ENCODE results near the gene CTNNA3.

CTNNA3 gene

DNA sequence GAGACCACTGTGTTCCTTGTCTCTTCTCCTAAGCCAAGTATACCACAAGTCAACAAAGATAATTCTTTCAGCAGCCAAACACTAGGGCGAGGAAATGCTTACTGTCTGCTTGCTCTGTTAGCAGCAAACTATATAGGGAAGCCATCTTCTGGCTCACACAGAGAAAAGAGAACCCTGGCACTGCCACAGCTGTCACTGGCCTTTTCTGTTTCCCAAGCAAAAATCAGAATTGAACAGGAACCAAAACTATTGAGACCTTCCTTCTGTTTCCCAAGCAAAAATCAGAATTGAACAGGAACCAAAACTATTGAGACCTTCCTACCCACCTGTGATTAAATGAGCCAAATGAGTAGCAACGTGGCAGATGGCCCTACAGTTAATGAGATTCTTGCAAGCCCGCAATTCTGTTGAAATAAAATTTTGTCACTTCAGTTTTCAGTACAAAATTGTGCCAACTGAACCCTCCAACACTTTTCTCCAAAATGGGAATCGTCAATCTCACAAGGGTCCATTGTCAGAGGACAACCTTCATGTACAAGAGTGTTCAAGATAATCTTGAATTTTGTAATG is 715.7 kb downstream of the CTNNA3 start:
- no peak for DNase-seq
- H3K27me3 ChIP-seq (replicated peaks; ENCODE audit: control insufficient read depth, insufficient read depth, low read length, poor library complexity, severe bottlenecking) = no peaks in the 10 kb centered on the region
- no peaks in the 10 kb centered on the region for H3K9me3 ChIP-seq (ENCODE audit: control insufficient read depth, low read length)
- H3K4me1 ChIP-seq (ENCODE audit: control insufficient read depth, insufficient read depth, low read length, poor library complexity, severe bottlenecking) = no peaks in the 10 kb centered on the region
- no peak overlapping the region for H3K27ac ChIP-seq (ENCODE audit: insufficient read depth, low read length, poor library complexity, severe bottlenecking)
- no peaks in the 10 kb centered on the region for H3K36me3 ChIP-seq (ENCODE audit: control insufficient read depth, insufficient read depth, low read length)
- H3K4me3 ChIP-seq (ENCODE audit: insufficient read depth, low read depth, low read length, poor library complexity, severe bottlenecking) = no peak overlapping the region

DNA sequence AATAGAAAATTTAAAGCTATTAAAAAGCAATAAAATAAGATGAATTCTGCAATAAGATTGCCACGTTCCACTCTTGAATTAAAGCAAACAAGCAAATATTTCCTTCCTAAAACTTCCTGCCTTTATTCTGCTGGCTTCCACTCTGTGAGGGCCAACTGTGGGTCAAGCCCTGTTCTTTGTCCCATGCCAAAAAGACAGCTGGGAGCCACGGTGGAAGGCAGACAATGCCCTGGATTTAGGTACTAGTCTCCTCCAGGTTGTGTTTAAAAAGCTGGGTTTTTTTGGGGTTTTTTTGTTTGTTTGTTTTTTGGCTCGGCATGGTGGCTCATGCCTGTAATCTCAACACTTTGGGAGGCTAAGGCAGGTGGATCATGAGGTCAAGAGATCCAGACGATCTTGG is 731.0 kb downstream of the CTNNA3 start:
- no peaks in the 10 kb centered on the region for H3K9me3 ChIP-seq (ENCODE audit: control insufficient read depth, low read length)
- DNase-seq = no peak
- H3K4me1 ChIP-seq (ENCODE audit: control insufficient read depth, insufficient read depth, low read length, poor library complexity, severe bottlenecking) = no peaks in the 10 kb centered on the region
- H3K36me3 ChIP-seq (ENCODE audit: control insufficient read depth, insufficient read depth, low read length) = no peaks in the 10 kb centered on the region
- no peak overlapping the region for H3K27ac ChIP-seq (ENCODE audit: insufficient read depth, low read length, poor library complexity, severe bottlenecking)
- no peaks in the 10 kb centered on the region for H3K27me3 ChIP-seq (replicated peaks; ENCODE audit: control insufficient read depth, insufficient read depth, low read length, poor library complexity, severe bottlenecking)
- no peak overlapping the region for H3K4me3 ChIP-seq (ENCODE audit: insufficient read depth, low read depth, low read length, poor library complexity, severe bottlenecking)

GRCh38 chr10:66958466-66958865 is 737.5 kb downstream of the CTNNA3 start:
- Histone ChIP-seq H3K36me3 (ENCODE audit: control insufficient read depth, insufficient read depth, low read length) (no peaks in the 10 kb centered on the region), H3K4me1 (ENCODE audit: control insufficient read depth, insufficient read depth, low read length, poor library complexity, severe bottlenecking) (no peaks in the 10 kb centered on the region), H3K4me3 (ENCODE audit: insufficient read depth, low read depth, low read length, poor library complexity, severe bottlenecking) (no peak overlapping the region), H3K27me3 (replicated peaks; ENCODE audit: control insufficient read depth, insufficient read depth, low read length, poor library complexity, severe bottlenecking) (no peaks in the 10 kb centered on the region), H3K9me3 (ENCODE audit: control insufficient read depth, low read length) (no peaks in the 10 kb centered on the region), H3K27ac (ENCODE audit: insufficient read depth, low read length, poor library complexity, severe bottlenecking) (no peak overlapping the region)
- no peak for DNase-seq

GRCh38 chr10:66951896-66952295 is 744.1 kb downstream of the CTNNA3 start:
- DNase-seq = no peak
- no peaks in the 10 kb centered on the region for H3K4me1 ChIP-seq (ENCODE audit: control insufficient read depth, insufficient read depth, low read length, poor library complexity, severe bottlenecking)
- no peaks in the 10 kb centered on the region for H3K27me3 ChIP-seq (replicated peaks; ENCODE audit: control insufficient read depth, insufficient read depth, low read length, poor library complexity, severe bottlenecking)
- H3K9me3 ChIP-seq (ENCODE audit: control insufficient read depth, low read length) = no peaks in the 10 kb centered on the region
- no peak overlapping the region for H3K4me3 ChIP-seq (ENCODE audit: insufficient read depth, low read depth, low read length, poor library complexity, severe bottlenecking)
- H3K36me3 ChIP-seq (ENCODE audit: control insufficient read depth, insufficient read depth, low read length) = no peaks in the 10 kb centered on the region
- no peak overlapping the region for H3K27ac ChIP-seq (ENCODE audit: insufficient read depth, low read length, poor library complexity, severe bottlenecking)

DNA sequence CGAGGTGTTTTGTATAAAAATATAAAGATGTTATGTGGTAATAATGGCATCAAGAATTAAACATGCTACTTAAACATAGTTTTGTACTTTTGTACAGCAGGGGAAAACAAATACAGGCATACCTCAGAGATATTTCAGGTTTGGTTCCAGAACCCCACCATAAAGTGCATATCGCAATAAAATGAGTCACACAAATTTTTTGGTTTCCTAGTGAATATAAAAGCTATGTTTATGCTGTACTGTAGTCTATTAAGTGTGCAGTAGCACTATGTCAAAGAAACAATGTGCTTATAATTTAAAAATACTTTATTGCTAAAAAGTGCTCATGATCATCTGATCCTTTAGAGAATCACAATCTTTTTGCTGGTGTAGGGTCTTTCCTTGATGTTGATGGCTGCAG is 752.4 kb downstream of the CTNNA3 start:
- no peaks in the 10 kb centered on the region for H3K4me1 ChIP-seq (ENCODE audit: control insufficient read depth, insufficient read depth, low read length, poor library complexity, severe bottlenecking)
- H3K27me3 ChIP-seq (replicated peaks; ENCODE audit: control insufficient read depth, insufficient read depth, low read length, poor library complexity, severe bottlenecking) = no peaks in the 10 kb centered on the region
- no peak overlapping the region for H3K27ac ChIP-seq (ENCODE audit: insufficient read depth, low read length, poor library complexity, severe bottlenecking)
- H3K4me3 ChIP-seq (ENCODE audit: insufficient read depth, low read depth, low read length, poor library complexity, severe bottlenecking) = no peak overlapping the region
- H3K36me3 ChIP-seq (ENCODE audit: control insufficient read depth, insufficient read depth, low read length) = no peaks in the 10 kb centered on the region
- no peaks in the 10 kb centered on the region for H3K9me3 ChIP-seq (ENCODE audit: control insufficient read depth, low read length)
- no peak for DNase-seq

GRCh38 chr10:66942407-66942806 is 753.6 kb downstream of the CTNNA3 start:
- no peaks in the 10 kb centered on the region for H3K27me3 ChIP-seq (replicated peaks; ENCODE audit: control insufficient read depth, insufficient read depth, low read length, poor library complexity, severe bottlenecking)
- H3K36me3 ChIP-seq (ENCODE audit: control insufficient read depth, insufficient read depth, low read length) = no peaks in the 10 kb centered on the region
- H3K9me3 ChIP-seq (ENCODE audit: control insufficient read depth, low read length) = no peaks in the 10 kb centered on the region
- H3K4me3 ChIP-seq (ENCODE audit: insufficient read depth, low read depth, low read length, poor library complexity, severe bottlenecking) = no peak overlapping the region
- no peak for DNase-seq
- H3K27ac ChIP-seq (ENCODE audit: insufficient read depth, low read length, poor library complexity, severe bottlenecking) = no peak overlapping the region
- H3K4me1 ChIP-seq (ENCODE audit: control insufficient read depth, insufficient read depth, low read length, poor library complexity, severe bottlenecking) = no peaks in the 10 kb centered on the region

DNA sequence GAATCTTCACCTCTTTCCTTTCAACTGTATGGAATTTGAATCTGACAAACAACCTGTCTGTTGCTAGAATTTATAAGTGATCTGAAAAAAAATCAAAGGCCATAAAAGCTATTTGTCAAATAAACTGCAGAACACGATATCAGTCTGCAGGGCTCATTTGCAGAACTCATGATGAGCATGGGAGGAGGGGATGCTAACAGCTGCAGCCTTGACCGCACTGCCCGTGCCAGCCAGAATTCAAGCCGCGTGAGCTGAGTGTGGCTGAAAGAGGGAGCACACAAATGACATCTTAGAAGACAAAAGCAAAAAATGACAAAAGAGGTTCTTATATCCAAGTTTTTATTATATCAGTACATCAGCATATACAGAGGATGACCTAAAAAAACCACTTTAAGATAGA is 754.5 kb downstream of the CTNNA3 start:
- Histone ChIP-seq H3K36me3 (ENCODE audit: control insufficient read depth, insufficient read depth, low read length) (no peaks in the 10 kb centered on the region), H3K4me1 (ENCODE audit: control insufficient read depth, insufficient read depth, low read length, poor library complexity, severe bottlenecking) (no peaks in the 10 kb centered on the region), H3K27ac (ENCODE audit: insufficient read depth, low read length, poor library complexity, severe bottlenecking) (no peak overlapping the region), H3K9me3 (ENCODE audit: control insufficient read depth, low read length) (no peaks in the 10 kb centered on the region), H3K4me3 (ENCODE audit: insufficient read depth, low read depth, low read length, poor library complexity, severe bottlenecking) (no peak overlapping the region), H3K27me3 (replicated peaks; ENCODE audit: control insufficient read depth, insufficient read depth, low read length, poor library complexity, severe bottlenecking) (no peaks in the 10 kb centered on the region)
- DNase-seq = no peak

DNA sequence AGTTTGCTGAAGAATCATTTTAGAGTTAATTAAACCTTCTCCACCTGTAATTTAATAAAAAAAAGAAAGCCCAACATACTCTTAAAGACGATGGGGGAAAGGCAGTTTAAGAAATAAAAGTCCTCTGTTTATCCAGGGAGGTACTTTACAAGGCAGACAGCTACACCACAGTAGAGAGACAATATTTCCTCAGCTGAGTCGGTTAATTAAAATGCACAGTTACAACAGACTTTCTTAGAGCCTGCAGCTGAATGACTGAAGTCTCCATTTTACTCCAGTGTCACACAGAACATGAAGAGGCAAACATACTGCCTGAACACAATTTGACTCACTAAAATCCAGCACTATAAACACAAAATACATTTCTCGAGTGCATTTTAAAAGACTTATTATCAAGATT is 755.0 kb downstream of the CTNNA3 start:
- Histone ChIP-seq H3K9me3 (ENCODE audit: control insufficient read depth, low read length) (no peaks in the 10 kb centered on the region), H3K27ac (ENCODE audit: insufficient read depth, low read length, poor library complexity, severe bottlenecking) (no peak overlapping the region), H3K4me1 (ENCODE audit: control insufficient read depth, insufficient read depth, low read length, poor library complexity, severe bottlenecking) (no peaks in the 10 kb centered on the region), H3K4me3 (ENCODE audit: insufficient read depth, low read depth, low read length, poor library complexity, severe bottlenecking) (no peak overlapping the region), H3K36me3 (ENCODE audit: control insufficient read depth, insufficient read depth, low read length) (no peaks in the 10 kb centered on the region), H3K27me3 (replicated peaks; ENCODE audit: control insufficient read depth, insufficient read depth, low read length, poor library complexity, severe bottlenecking) (no peaks in the 10 kb centered on the region)
- no peak for DNase-seq

- H3K9me3 ChIP-seq (ENCODE audit: control insufficient read depth, low read length) = no peaks in the 10 kb centered on the region
- H3K36me3 ChIP-seq (ENCODE audit: control insufficient read depth, insufficient read depth, low read length) = no peaks in the 10 kb centered on the region
- no peaks in the 10 kb centered on the region for H3K27me3 ChIP-seq (replicated peaks; ENCODE audit: control insufficient read depth, insufficient read depth, low read length, poor library complexity, severe bottlenecking)
- no peak overlapping the region for H3K27ac ChIP-seq (ENCODE audit: insufficient read depth, low read length, poor library complexity, severe bottlenecking)
- H3K4me1 ChIP-seq (ENCODE audit: control insufficient read depth, insufficient read depth, low read length, poor library complexity, severe bottlenecking) = no peaks in the 10 kb centered on the region
- no peak for DNase-seq
- H3K4me3 ChIP-seq (ENCODE audit: insufficient read depth, low read depth, low read length, poor library complexity, severe bottlenecking) = no peak overlapping the region
Measured at GRCh38 chr10:66934711-66935110, 761.3 kb downstream of the CTNNA3 start.

- no peaks in the 10 kb centered on the region for H3K4me1 ChIP-seq (ENCODE audit: control insufficient read depth, insufficient read depth, low read length, poor library complexity, severe bottlenecking)
- no peak overlapping the region for H3K27ac ChIP-seq (ENCODE audit: insufficient read depth, low read length, poor library complexity, severe bottlenecking)
Measured at GRCh38 chr10:66931949-66932343, 764.0 kb downstream of the CTNNA3 start.

More at GRCh38 chr10:66931949-66932343, 764.0 kb downstream of the CTNNA3 start:
- no peak for DNase-seq
- Histone ChIP-seq H3K27me3 (replicated peaks; ENCODE audit: control insufficient read depth, insufficient read depth, low read length, poor library complexity, severe bottlenecking) (no peaks in the 10 kb centered on the region), H3K9me3 (ENCODE audit: control insufficient read depth, low read length) (no peaks in the 10 kb centered on the region), H3K36me3 (ENCODE audit: control insufficient read depth, insufficient read depth, low read length) (no peaks in the 10 kb centered on the region), H3K4me3 (ENCODE audit: insufficient read depth, low read depth, low read length, poor library complexity, severe bottlenecking) (no peak overlapping the region)
